GM19468 (cell line): ENCODE measurements around the gene SPOCK1.

Experiments
- ATAC-seq: cut with Tn5 transposase; IDR thresholded peaks from one replicate; pipeline ENCODE4 v1.9.1; 2021; ENCODE audit warnings: mild to moderate bottlenecking, moderate library complexity, moderate number of reproducible peaks; ENCODE audit not compliant: unreplicated experiment; ENCODE audit errors: extremely low read depth

Gene SPOCK1

GRCh38 chr5:137186759-137187461 lies 312.2 kb downstream of the SPOCK1 start:
- no peak for ATAC-seq

DNA sequence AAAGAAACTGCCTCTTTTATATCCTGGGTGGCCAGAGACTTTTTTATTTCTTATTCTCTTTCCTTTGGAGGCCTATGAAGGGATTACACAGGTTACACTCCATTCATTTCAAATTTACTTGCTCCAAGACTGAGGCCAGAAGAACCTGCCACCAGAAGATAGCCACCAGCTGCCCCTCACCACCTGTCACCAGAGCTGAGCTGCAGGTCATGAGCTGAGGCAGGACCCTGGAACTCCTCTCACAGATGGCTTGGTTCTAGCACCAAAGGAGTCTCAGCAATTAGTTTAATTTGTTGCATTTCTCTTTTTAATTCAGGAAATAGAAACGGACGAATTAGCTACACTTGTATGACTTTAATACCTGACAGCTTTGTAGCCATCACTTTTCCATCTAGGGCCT lies 313.9 kb downstream of the SPOCK1 start:
- ATAC-seq: no peak

- no peak for ATAC-seq
Measured at GRCh38 chr5:137184734-137185133, 314.4 kb downstream of the SPOCK1 start.

- ATAC-seq: no peak
Measured at GRCh38 chr5:137182576-137182975, 316.6 kb downstream of the SPOCK1 start.

DNA sequence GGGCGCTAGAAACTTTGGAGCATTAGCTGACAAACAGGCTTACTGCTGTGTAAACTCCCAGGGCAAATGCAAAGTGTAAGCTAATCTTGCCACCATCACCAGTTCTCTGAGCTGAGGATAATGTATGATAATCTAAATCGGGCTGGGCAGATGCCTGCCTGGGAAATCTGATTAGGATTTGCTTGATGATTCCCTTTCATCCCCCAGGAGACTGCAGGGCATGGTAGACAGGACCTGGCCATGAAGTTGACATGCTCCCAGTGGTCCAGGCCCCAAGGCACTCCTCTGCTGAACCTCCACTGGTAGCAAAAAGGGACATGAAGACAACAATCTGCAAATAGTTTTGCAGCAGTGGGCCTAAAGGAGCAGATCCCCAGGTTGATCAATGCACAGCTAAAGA lies 317.5 kb downstream of the SPOCK1 start:
- ATAC-seq: no peak

- ATAC-seq: no peak
Measured at GRCh38 chr5:137179203-137179602, 319.9 kb downstream of the SPOCK1 start.

GRCh38 chr5:137176609-137177008 lies 322.5 kb downstream of the SPOCK1 start:
- no peak for ATAC-seq

GRCh38 chr5:137176126-137176525 lies 323.0 kb downstream of the SPOCK1 start:
- ATAC-seq: no peak

GRCh38 chr5:137174196-137174595 lies 324.9 kb downstream of the SPOCK1 start:
- no peak for ATAC-seq

DNA sequence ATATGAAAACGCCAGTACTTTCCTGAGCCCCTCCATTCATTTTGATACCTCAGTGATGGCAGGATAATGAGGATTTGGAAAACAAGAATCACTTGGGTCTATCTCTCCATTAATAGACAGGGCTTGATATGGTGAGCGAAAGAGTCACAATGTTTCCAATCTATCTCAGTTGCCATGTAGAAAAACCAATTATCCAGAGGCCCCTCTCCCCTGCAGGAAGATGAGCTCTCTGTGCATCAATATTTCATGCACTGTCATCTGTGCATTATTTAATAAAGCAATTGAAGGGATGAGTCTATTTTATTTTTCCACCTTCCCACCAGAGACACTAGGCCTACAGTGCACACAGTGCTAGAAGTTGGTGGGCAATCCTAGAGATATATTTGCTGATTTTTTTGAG lies 326.9 kb downstream of the SPOCK1 start:
- ATAC-seq: no peak

DNA sequence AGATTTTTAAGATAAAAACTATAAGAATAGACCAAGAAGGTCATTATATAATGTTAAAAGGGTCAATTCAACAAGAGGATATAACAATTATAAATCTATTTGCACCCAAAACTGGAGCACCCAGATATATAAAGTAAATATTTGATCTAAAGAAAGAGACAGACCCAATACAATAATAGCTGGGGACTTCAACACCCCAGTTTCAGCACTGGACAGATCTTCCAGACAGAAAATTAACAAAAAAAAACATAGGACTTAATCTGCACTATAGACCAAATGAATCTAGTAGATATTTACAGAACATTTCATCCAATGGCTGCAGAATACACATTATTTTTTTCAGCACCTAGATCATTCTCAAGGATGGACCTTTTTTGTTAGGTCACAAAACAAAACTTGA lies 331.9 kb downstream of the SPOCK1 start:
- no peak for ATAC-seq

DNA sequence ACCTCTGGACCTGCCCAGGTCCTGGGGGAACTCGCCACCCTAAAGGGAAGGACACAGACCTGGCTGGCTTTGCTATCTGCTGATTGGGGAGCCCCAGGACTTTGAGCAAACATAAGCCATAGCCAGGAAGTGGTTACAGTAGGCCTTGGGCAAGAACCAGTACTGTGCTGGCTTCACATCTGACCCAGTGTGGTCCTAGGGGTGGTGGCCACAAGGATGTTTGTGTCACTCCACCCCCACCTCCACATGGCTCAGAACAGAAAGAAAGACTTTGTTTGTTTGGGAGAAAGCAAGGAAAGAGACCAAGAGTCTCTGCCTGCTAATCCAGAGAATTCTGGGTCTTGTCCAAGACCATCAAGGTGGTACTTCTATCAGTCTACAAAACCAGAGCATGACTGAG lies 334.2 kb downstream of the SPOCK1 start:
- ATAC-seq: no peak

DNA sequence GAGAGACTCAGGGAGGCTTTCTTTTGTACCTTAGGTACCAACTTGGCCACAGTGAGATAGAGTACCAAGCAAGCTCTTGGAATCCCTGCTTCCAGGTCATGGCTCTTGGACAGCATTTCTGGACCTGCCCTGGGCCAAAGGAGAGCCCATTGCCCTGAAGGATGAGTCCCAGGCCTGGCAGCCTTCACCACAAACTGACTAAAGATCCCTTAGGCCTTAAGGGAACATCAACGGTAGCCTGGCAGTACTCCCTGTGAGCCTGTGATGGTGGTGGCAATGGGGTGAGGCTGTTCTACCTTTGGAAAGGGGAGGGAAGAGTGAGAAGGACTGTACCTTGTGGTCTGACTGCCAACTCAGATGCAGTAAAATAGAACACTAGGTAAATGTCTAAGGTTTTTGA lies 334.6 kb downstream of the SPOCK1 start:
- ATAC-seq: no peak

- ATAC-seq: no peak
Measured at GRCh38 chr5:137158691-137159090, 340.4 kb downstream of the SPOCK1 start.

DNA sequence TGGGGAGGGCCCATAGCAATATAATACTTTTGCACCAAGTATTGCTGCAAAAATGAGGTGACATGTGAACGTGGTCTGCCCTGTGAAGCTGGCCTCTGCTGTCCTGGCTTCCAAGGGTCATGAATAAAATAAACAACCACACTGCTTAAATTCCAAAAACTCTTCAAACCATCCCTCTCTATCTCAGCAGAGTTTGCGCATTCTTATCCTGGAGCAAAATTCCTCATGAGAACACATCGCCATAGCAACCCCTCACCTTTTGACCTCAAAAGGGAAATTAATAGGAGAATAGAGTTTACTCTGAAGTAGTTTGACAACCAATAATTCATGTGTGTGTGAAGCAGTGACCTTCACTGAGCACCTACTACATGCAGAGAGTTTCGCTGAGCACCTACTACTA lies 342.9 kb downstream of the SPOCK1 start:
- ATAC-seq: no peak

- no peak for ATAC-seq
Measured at GRCh38 chr5:137155261-137156000, 343.7 kb downstream of the SPOCK1 start.

DNA sequence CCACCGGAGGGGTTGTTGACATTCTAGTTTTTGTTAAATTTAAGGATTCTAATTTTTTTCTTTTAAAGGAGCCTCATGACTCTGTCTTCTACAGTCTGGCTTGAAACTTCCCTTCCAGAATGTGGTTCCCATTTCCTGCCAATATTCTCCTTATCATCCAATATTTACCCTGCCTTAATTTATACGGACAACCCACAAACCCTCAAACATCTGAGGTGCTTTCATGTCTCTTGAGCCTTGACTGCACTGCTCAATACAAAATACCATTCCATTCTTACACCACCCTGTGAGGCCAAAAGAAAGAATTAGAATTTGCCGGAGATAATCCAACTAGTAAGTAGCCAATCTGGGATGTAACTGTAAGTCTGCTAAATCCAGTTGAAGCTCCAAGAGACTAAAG lies 346.5 kb downstream of the SPOCK1 start:
- no peak for ATAC-seq

GRCh38 chr5:137148655-137149054 lies 350.5 kb downstream of the SPOCK1 start:
- ATAC-seq: no peak

- ATAC-seq: no peak
Measured at GRCh38 chr5:137148159-137148558, 351.0 kb downstream of the SPOCK1 start.

DNA sequence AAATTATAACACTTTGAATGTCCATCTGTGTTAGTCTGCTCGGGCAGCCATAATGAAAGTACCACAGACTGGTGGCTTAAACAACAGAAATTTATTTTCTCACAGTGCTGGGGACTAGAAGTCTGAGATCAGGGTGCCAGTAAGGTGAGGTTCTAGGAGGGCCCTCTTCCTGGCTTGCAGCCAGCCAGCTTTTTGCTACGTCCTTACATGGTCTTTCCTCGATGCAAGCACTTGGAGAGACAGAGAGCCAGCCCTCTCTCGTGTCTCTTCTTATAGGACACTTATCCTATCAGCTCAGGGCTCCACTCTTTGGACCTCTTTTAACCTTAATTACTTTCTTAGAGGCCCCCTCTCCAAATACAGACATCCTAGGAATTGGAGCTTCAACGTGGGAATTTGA lies 351.8 kb downstream of the SPOCK1 start:
- ATAC-seq: no peak

DNA sequence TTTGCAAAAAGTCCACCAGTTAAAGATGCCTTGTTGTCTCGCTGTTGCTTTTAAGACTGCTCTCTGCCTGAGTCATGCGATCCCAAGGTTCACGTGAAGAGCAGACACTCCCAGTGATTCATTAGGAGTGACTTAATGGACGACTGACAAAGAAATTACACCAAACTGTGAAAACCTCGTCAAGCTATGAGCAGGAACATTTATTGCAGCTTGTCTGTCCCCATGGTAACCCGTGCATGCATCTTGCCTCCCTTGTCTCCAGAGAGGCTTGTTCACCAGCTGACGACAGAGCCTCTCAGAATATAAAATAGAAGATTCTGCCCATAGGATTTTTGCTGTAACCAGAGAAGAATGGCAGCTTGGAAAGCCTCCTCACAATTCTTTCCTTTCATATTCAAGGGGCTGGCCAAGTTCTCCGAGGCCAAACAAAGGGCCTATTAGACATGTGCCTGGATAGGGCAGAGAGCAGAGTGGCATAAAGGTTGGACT lies 352.7 kb downstream of the SPOCK1 start:
- ATAC-seq: no peak

DNA sequence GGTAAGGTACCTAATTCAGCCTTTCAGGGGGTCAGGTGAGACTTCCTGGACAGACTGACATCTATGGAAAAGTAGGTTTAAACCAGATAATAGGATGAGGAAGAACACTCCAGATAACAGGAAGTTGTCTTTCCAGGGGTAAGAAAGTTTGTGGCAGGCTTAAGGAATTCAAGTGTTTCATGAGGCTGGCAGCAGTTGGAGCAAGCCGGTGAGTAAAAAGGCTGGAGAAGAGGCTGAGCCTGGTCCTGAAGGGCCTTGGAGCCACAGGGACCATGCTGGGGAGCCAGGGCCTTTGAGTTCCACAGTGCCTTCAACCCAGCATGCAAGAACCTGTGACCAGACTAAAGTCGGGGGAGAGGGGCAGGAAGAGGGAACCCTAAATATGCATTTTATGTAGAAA lies 353.4 kb downstream of the SPOCK1 start:
- no peak for ATAC-seq
